H9 (cell line): ENCODE results near the gene SAV1. TPM values are rescaled to one million over a fixed set of nuclear protein-coding genes. Genes with fewer than 3 reads are reported as not detected.

ENCODE experiments used
- DNase-seq: peaks from one replicate; pipeline ENCODE4 v3.0.0-alpha.2; 2017
- H2AFZ ChIP-seq: one replicate; pipeline ENCODE4 v1.6.1; 2013; ENCODE audit warnings: mild to moderate bottlenecking, low read length, control low read depth, moderate library complexity
- H2AK5ac ChIP-seq: 2 replicates; pipeline ENCODE4 v1.6.1; 2013; ENCODE audit warnings: low read length, control low read depth, mixed read lengths; ENCODE audit not compliant: insufficient read length
- H2BK120ac ChIP-seq: one replicate; pipeline ENCODE4 v1.6.1; 2013; ENCODE audit warnings: low read depth, mild to moderate bottlenecking, low read length, control low read depth, inconsistent platforms; ENCODE audit not compliant: poor library complexity, severe bottlenecking
- H2BK12ac ChIP-seq: 2 replicates; pipeline ENCODE4 v1.6.1; 2013; ENCODE audit warnings: low read length, control low read depth, mixed read lengths, low read depth; ENCODE audit not compliant: insufficient read length
- H2BK15ac ChIP-seq: 2 replicates; pipeline ENCODE4 v1.6.1; 2013; ENCODE audit warnings: low read depth, low read length, control low read depth
- H2BK20ac ChIP-seq: one replicate; pipeline ENCODE4 v1.6.1; 2013; ENCODE audit warnings: low read depth, mild to moderate bottlenecking, low read length, control low read depth, inconsistent platforms; ENCODE audit not compliant: poor library complexity, severe bottlenecking
- H2BK5ac ChIP-seq: 2 replicates; pipeline ENCODE4 v1.6.1; 2013; ENCODE audit warnings: low read length, control low read depth, mixed read lengths; ENCODE audit not compliant: insufficient read length
- H3K14ac ChIP-seq: 2 replicates; pipeline ENCODE4 v1.6.1; 2013; ENCODE audit warnings: low read length, control low read depth; ENCODE audit not compliant: insufficient read depth
- H3K18ac ChIP-seq: 2 replicates; pipeline ENCODE4 v1.6.1; 2013; ENCODE audit warnings: low read depth, mild to moderate bottlenecking, mixed read lengths, low read length, control low read depth; ENCODE audit not compliant: insufficient read length
- H3K23ac ChIP-seq: 2 replicates; pipeline ENCODE4 v1.6.1; 2013; ENCODE audit warnings: low read length, control low read depth, mixed read lengths, low read depth; ENCODE audit not compliant: insufficient read length
- H3K23me2 ChIP-seq: 2 replicates; pipeline ENCODE4 v1.6.1; 2013; ENCODE audit warnings: low read depth, mild to moderate bottlenecking, mixed read lengths, low read length, control low read depth; ENCODE audit not compliant: insufficient read length, poor library complexity, severe bottlenecking
- H3K27ac ChIP-seq: 2 replicates; pipeline ENCODE4 v1.5.1; 2013; ENCODE audit warnings: low read length, control low read depth, mixed read lengths, low read depth; ENCODE audit not compliant: insufficient read length
- H3K27me3 ChIP-seq: 2 replicates; pipeline ENCODE4 v1.6.1; 2013; ENCODE audit warnings: low read length, control low read depth, inconsistent platforms; ENCODE audit not compliant: insufficient read depth
- H3K4ac ChIP-seq: 2 replicates; pipeline ENCODE4 v1.6.1; 2013; ENCODE audit warnings: low read depth, mild to moderate bottlenecking, control low read depth, inconsistent platforms, low read length, moderate library complexity
- H3K4me1 ChIP-seq: 2 replicates; pipeline ENCODE4 v1.6.1; 2013; ENCODE audit warnings: low read length, control low read depth, inconsistent platforms; ENCODE audit not compliant: insufficient read depth
- H3K4me2 ChIP-seq: 2 replicates; pipeline ENCODE4 v1.6.1; 2013; ENCODE audit warnings: low read length, control low read depth, mixed read lengths; ENCODE audit not compliant: insufficient read length, insufficient read depth
- H3K56ac ChIP-seq: 2 replicates; pipeline ENCODE4 v1.6.1; 2013; ENCODE audit warnings: low read depth, mild to moderate bottlenecking, mixed read lengths, low read length, control low read depth; ENCODE audit not compliant: insufficient read length
- H3K79me1 ChIP-seq: 2 replicates; pipeline ENCODE4 v1.6.1; 2013; ENCODE audit warnings: low read depth, mild to moderate bottlenecking, moderate library complexity, low read length, control low read depth, inconsistent platforms; ENCODE audit not compliant: insufficient read depth, poor library complexity, severe bottlenecking
- H3K79me2 ChIP-seq: 2 replicates; pipeline ENCODE4 v1.6.1; 2013; ENCODE audit warnings: low read length, control low read depth, inconsistent platforms; ENCODE audit not compliant: insufficient read depth
- H3K9ac ChIP-seq: 2 replicates; pipeline ENCODE4 v1.6.1; 2013; ENCODE audit warnings: low read length, control low read depth, mixed read lengths; ENCODE audit not compliant: insufficient read length; ENCODE audit errors: extremely low read depth
- H3K9me3 ChIP-seq: one replicate; pipeline ENCODE4 v1.6.1; 2013; ENCODE audit warnings: low read depth, low read length, inconsistent platforms; ENCODE audit not compliant: control insufficient read depth
- H3T11ph ChIP-seq: one replicate; pipeline ENCODE4 v1.6.1; 2013; ENCODE audit warnings: mild to moderate bottlenecking, low read length, control low read depth, inconsistent platforms
- H4K20me1 ChIP-seq: one replicate; pipeline ENCODE4 v1.6.1; 2013; ENCODE audit not compliant: control insufficient read depth, insufficient read length, insufficient read depth
- H4K5ac ChIP-seq: 2 replicates; pipeline ENCODE4 v1.6.1; 2013; ENCODE audit warnings: low read depth, mild to moderate bottlenecking, mixed read lengths, low read length, control low read depth; ENCODE audit not compliant: insufficient read length
- H4K8ac ChIP-seq: replicated peaks from 2 replicates; pipeline ENCODE4 v1.6.1; 2013; ENCODE audit warnings: low read length, control low read depth, mixed read lengths, low read depth; ENCODE audit not compliant: insufficient read length
- H4K91ac ChIP-seq: 2 replicates; pipeline ENCODE4 v1.6.1; 2013; ENCODE audit warnings: low read depth, mild to moderate bottlenecking, moderate library complexity, mixed read lengths, low read length, control low read depth; ENCODE audit not compliant: insufficient read length
- H3K27ac Mint-ChIP-seq, 3 experiments: 2 replicates in 2 of 3; 3 replicates in 1 of 3; pipeline ENCODE4 v1.8.0; 2020 to 2021; ENCODE audit warnings: mixed read lengths in 3 of 3, mild to moderate bottlenecking in 1 of 3, moderate library complexity in 1 of 3
- H3K27me3 Mint-ChIP-seq: 2 replicates; pipeline ENCODE4 v1.8.0; 2021; ENCODE audit warnings: low read depth, mild to moderate bottlenecking, moderate library complexity, mixed read lengths
- H3K36me3 Mint-ChIP-seq, 3 experiments: 2 replicates in 2 of 3; 3 replicates in 1 of 3; pipeline ENCODE4 v1.8.0; 2020 to 2021; ENCODE audit warnings: low read depth in 3 of 3, mixed read lengths in 3 of 3; ENCODE audit not compliant: insufficient read depth in 1 of 3
- H3K4me1 Mint-ChIP-seq, 2 experiments: 2 replicates each; pipeline ENCODE4 v1.8.0; 2020; ENCODE audit warnings: mixed read lengths in 2 of 2
- H3K4me3 Mint-ChIP-seq, 2 experiments: 2 replicates in 1 of 2; 3 replicates in 1 of 2; pipeline ENCODE4 v1.8.0; 2020 to 2021; ENCODE audit warnings: mild to moderate bottlenecking in 2 of 2, mixed read lengths in 2 of 2, moderate library complexity in 1 of 2
- H3K9me3 Mint-ChIP-seq, 2 experiments: 2 replicates in 1 of 2; 3 replicates in 1 of 2; pipeline ENCODE4 v1.8.0; 2020; ENCODE audit warnings: mild to moderate bottlenecking in 2 of 2, mixed read lengths in 2 of 2, moderate library complexity in 1 of 2
- WGBS: extraction: QIAGEN DNeasy Blood & Tissue Kit; methylation state at CpG from one replicate; pipeline ENCODE4 v1.1.7; 2013; ENCODE audit warnings: missing lambda C conversion rate, low lambda C conversion rate, mixed read lengths; ENCODE audit not compliant: insufficient read length; ENCODE audit errors: extremely low coverage; 5-methylcytosine and 5-hydroxymethylcytosine counted together
- total RNA-seq: library from RNA; stranded (reverse); gene quantifications from 2 replicates; pipeline ENCODE4 v1.2.1, GENCODE V29; 2021
- TF ChIP-seq, protein P1 (sequence below): fragments of 200-600 bp; sonication (generic); conservative IDR thresholded peaks from 3 replicates; pipeline ENCODE4 v1.8.0; 2021; ENCODE audit warnings: antibody characterized with exemption, mild to moderate bottlenecking

SAV1 gene
- total RNA-seq, 1 experiment from 2014 or later, result 57.3 TPM

DNA sequence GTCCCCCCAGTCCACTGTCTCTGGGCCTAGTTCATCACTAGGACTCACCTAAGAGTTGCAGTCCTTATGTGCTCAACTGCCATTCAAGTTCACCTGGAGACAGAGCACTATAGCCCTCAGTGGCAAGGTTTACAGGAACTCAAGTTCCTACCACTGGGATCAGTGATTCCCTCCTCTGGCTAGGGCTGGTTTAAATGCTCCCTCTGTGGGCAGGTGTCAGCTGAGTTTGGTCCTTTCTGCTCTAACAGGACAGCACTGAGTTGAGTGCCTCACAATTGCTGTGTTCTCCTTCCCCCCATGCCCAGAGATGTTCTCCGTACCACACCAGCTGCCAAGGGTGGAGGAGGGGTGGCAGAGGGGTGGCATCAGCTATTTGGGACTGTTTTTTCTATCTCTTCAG, 20.8 kb upstream of the SAV1 start:
- H3K4me1 ChIP-seq, result no peaks in the 10 kb centered on the region
- H3K79me1 ChIP-seq, result no peaks in the 10 kb centered on the region
- no peak overlapping the region for H3K27ac ChIP-seq
- no peak overlapping the region for H4K91ac ChIP-seq
- H4K8ac ChIP-seq, result no peak overlapping the region
- Mint-ChIP-seq H3K36me3 (peaks cover 0 to 7% (median 6%) of the 10 kb centered on the region in 3 experiments; a peak in 3 of 7 replicates), H3K9me3 (peaks cover 6 to 8% of the 10 kb centered on the region in 2 experiments; a peak in 4 of 5 replicates), H3K27ac (no peak overlapping the region), H3K27me3 (no peaks in the 10 kb centered on the region), H3K4me1 (no peaks in the 10 kb centered on the region), H3K4me3 (no peak overlapping the region)
- peaks cover 4% of the 10 kb centered on the region for H3K9me3 ChIP-seq
- no peak overlapping the region for H3K18ac ChIP-seq
- H2AK5ac ChIP-seq, result no peak overlapping the region
- no peak overlapping the region for H4K5ac ChIP-seq
- no peak overlapping the region for H2BK12ac ChIP-seq
- H3T11ph ChIP-seq, result no peak overlapping the region
- peak; percentile 57 for DNase-seq
- peaks cover 2% of the 10 kb centered on the region for H3K23me2 ChIP-seq
- H3K23ac ChIP-seq, result no peak overlapping the region
- no peak overlapping the region for H2BK15ac ChIP-seq
- TF ChIP-seq, protein P1, sequence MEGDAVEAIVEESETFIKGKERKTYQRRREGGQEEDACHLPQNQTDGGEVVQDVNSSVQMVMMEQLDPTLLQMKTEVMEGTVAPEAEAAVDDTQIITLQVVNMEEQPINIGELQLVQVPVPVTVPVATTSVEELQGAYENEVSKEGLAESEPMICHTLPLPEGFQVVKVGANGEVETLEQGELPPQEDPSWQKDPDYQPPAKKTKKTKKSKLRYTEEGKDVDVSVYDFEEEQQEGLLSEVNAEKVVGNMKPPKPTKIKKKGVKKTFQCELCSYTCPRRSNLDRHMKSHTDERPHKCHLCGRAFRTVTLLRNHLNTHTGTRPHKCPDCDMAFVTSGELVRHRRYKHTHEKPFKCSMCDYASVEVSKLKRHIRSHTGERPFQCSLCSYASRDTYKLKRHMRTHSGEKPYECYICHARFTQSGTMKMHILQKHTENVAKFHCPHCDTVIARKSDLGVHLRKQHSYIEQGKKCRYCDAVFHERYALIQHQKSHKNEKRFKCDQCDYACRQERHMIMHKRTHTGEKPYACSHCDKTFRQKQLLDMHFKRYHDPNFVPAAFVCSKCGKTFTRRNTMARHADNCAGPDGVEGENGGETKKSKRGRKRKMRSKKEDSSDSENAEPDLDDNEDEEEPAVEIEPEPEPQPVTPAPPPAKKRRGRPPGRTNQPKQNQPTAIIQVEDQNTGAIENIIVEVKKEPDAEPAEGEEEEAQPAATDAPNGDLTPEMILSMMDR, result peak; percentile 43; the same call in 2 of the 3 replicates
- H3K79me2 ChIP-seq, result no peaks in the 10 kb centered on the region
- no peak overlapping the region for H2AFZ ChIP-seq
- no peak overlapping the region for H3K9ac ChIP-seq
- no peak overlapping the region for H3K4ac ChIP-seq
- no peaks in the 10 kb centered on the region for H3K27me3 ChIP-seq
- no peak overlapping the region for H2BK120ac ChIP-seq
- no peak overlapping the region for H2BK5ac ChIP-seq
- no peak overlapping the region for H3K4me2 ChIP-seq
- H3K14ac ChIP-seq, result no peak overlapping the region
- H4K20me1 ChIP-seq, result no peaks in the 10 kb centered on the region
- no peak overlapping the region for H3K56ac ChIP-seq
- no peak overlapping the region for H2BK20ac ChIP-seq
- WGBS, result no CpG with 5 or more reads among the region's 1 CpG
